Central memory CD8-positive, alpha-beta T cell (primary cell): Measurements from ENCODE around the gene MS4A1.
"Not testable (repeated sequence)": the region's sequence is repeated elsewhere in the genome, so short reads cannot be mapped to it uniquely, and the experiment has no call there.

Experiments used
- ATAC-seq: fragments of 150-1000 bp; cut with Tn5 transposase; replicated peaks from 2 replicates; pipeline ENCODE4 v1.10.0; 2022; ENCODE audit warnings: mild to moderate bottlenecking, moderate FRiP score, moderate number of reproducible peaks; ENCODE audit not compliant: poor library complexity, severe bottlenecking; ENCODE audit errors: extremely low read depth
- DNase-seq, 2 donors: peaks; one replicate each; pipeline ENCODE4 v3.0.0; 2021; ENCODE audit warnings: low spot score in 2 of 2
- H3K27ac Mint-ChIP-seq: one replicate; pipeline ENCODE4 v1.8.0; 2022; ENCODE audit warnings: low read depth, mild to moderate bottlenecking, moderate library complexity, mixed read lengths
- H3K27me3 Mint-ChIP-seq: one replicate; pipeline ENCODE4 v1.8.0; 2022; ENCODE audit warnings: mixed read lengths
- H3K36me3 Mint-ChIP-seq: one replicate; pipeline ENCODE4 v1.8.0; 2022; ENCODE audit warnings: mild to moderate bottlenecking, moderate library complexity, mixed read lengths; ENCODE audit not compliant: insufficient read depth
- H3K4me1 Mint-ChIP-seq: one replicate; pipeline ENCODE4 v1.8.0; 2022; ENCODE audit warnings: mixed read lengths
- H3K4me3 Mint-ChIP-seq: one replicate; pipeline ENCODE4 v1.8.0; 2022; ENCODE audit warnings: mild to moderate bottlenecking, moderate library complexity, mixed read lengths
- H3K9me3 Mint-ChIP-seq: one replicate; pipeline ENCODE4 v1.8.0; 2022; ENCODE audit warnings: mixed read lengths

Gene MS4A1

DNA sequence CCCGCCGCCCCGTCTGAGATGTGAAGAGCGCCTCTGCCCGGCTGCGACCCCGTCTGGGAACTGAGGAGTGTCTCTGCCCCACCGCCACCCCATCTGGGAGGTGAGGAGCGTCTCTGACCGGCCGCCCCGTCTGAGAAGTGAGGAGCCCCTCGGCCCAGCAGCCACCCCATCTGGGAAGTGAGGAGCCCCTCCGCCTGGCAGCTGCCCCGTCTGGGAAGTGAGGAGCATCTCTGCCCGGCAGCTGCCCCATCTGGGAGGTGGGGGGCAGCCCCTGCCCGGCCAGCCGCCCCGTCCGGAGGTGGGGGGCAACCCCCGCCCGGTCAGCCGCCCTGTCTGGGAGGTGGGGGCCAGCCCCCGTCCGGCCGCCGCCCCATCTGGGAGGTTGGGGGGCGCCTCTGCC is 54.6 kb downstream of the MS4A1 start:
- H3K27ac Mint-ChIP-seq, H3K36me3 Mint-ChIP-seq, DNase-seq, H3K4me1 Mint-ChIP-seq, H3K9me3 Mint-ChIP-seq, H3K4me3 Mint-ChIP-seq, ATAC-seq: not testable (repeated sequence)
- H3K27me3 Mint-ChIP-seq: peaks cover 14% of the 10 kb centered on the region

DNA sequence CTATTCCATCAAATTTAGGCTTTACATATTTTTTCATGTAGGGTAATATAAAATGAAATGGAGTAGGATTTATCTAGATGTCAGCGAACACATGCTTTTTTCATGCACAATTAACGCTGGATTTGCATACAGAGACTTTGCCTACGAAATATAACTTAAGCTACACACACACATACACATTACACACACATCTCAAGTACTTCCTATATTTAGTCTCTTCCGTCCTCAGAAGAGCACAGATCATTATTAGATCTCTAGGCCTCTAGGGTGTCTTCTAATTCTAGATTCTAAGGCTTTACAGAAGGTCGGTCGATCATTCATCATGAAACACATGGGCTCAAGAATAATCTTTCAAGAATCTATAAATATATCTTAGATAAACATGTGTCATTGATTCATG is 55.7 kb downstream of the MS4A1 start:
- Mint-ChIP-seq H3K9me3 (no peaks in the 10 kb centered on the region), H3K36me3 (no peaks in the 10 kb centered on the region), H3K4me1 (no peaks in the 10 kb centered on the region), H3K27ac (no peak overlapping the region), H3K27me3 (peaks cover 25% of the 10 kb centered on the region), H3K4me3 (no peak overlapping the region)
- ATAC-seq: no peak
- no peak for DNase-seq

DNA sequence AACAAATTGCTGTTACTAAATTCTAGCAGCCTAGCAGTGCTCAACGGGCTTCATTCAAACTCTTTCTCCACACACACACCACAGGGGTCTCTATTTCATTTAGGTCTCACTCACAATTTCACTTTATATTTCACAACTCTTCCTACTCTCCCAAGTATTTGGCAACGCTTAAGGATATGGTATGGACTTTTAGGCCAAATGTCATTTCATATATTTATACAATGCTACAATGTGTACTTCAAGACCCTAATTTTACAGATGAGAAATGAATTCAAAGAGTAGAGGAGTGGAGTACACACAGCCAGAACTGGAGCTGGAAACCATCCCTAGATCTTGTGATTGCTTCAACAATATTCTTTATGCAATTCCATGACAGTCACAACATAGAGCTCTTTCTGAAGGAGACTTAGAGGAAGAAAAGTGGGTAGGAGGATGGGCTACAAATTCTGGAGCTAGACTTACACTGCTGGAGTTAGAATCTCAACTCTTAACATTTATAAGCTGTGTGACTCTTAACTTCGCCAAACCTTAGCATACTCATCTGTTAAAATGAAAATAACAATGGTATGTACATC is 57.1 kb downstream of the MS4A1 start:
- no peaks in the 10 kb centered on the region for H3K36me3 Mint-ChIP-seq
- H3K27me3 Mint-ChIP-seq: peaks cover 21% of the 10 kb centered on the region
- no peak overlapping the region for H3K4me3 Mint-ChIP-seq
- H3K27ac Mint-ChIP-seq: no peak overlapping the region
- ATAC-seq: no peak
- no peaks in the 10 kb centered on the region for H3K9me3 Mint-ChIP-seq
- H3K4me1 Mint-ChIP-seq: no peaks in the 10 kb centered on the region
- no peak for DNase-seq

DNA sequence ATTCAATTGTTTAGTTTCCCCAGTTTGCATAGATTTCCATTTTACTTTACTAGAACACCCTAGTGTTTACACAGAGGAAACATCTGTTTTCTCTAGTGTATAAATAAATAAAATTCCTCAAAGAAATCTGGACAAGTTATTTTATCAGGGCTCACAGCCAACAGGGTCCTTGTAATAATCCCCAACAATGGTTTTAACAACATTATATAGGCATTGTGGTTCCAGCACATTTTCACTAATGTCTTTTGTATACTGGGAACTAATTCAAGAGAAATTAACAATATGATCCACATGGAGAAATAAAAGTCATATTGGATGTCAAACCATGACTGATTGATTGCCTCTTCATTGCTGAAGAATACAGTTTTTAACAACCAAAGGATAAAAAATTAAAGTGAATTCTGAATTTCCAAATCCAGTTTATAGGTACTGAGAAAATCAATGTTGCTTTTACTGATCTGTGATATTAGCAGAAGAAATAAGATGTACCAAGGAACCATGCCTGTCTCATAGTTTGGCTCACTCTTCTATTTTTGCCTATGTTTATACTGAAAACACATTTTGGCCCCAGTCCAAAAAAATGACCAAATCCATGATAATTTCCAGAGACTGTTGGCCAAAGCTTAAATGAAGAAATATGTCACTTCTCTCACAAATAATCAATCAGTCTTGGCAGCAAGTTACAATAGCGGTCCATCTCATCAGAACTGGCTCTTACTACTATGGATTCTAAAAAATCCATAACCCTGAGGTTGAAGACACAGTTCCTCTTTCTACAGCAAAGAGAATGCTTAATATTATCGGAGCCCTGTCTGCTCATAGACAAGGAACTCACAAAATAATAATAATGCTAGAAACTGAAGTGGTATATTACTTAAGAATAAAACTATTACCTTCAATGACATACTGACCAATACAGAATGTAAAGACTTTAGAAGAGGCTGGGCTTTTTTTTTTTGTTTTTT is 58.1 kb downstream of the MS4A1 start:
- no peaks in the 10 kb centered on the region for H3K4me1 Mint-ChIP-seq
- H3K36me3 Mint-ChIP-seq: no peaks in the 10 kb centered on the region
- H3K4me3 Mint-ChIP-seq: no peak overlapping the region
- H3K9me3 Mint-ChIP-seq: no peaks in the 10 kb centered on the region
- H3K27me3 Mint-ChIP-seq: peaks cover 22% of the 10 kb centered on the region
- no peak overlapping the region for H3K27ac Mint-ChIP-seq
- DNase-seq (no peak), ATAC-seq (no peak)

DNA sequence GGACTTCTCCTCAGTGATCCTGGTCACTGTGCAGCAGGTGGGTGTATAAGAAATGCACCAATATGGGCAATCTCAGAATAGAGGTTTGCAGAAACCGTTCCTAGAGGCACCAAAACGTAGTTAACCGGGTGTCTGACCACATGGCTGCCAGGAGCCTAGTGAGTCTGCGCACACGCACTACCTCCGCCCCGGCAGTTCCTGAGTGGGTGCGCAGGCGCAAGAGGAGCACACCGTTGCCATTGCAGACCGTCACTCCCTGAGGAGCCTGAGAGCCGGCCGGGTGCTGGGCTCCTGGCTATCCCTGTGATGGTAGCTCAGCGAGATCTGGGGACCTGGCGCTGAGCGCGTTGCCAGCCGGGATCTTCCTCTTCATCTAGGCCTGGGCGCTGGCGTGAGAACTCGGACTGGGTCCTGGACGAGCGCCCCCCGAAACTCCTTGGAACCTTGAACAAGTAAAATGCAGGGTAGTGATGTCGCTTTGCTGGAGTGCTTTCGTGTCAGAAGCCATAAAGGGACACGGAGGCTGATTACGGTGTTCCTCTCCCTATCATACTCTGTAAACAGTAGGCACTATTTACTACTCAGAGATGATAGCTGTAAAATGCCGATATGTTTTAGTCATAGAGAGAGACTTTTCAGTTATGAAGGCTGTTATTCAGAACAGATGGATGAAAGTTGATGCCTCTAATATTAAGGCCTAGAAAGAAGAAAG is 59.7 kb downstream of the MS4A1 start, which contains the start of gene MS4A13:
Gene MS4A13, plus strand, starts transcription at position 249 of the 712 bp plus-strand sequence. CDS start 2,692 bp downstream, outside the sequence.
- Mint-ChIP-seq H3K36me3 (no peaks in the 10 kb centered on the region), H3K27ac (no peak within 1 kb of the TSS), H3K4me3 (no peak within 1 kb of the TSS), H3K27me3 (peaks cover 37% of the 10 kb centered on the region), H3K9me3 (no peaks in the 10 kb centered on the region), H3K4me1 (no peaks in the 10 kb centered on the region)
- ATAC-seq: no peak
- DNase-seq: no peak
